ENCODE data around the gene CNTN3.

Gene CNTN3

DNA sequence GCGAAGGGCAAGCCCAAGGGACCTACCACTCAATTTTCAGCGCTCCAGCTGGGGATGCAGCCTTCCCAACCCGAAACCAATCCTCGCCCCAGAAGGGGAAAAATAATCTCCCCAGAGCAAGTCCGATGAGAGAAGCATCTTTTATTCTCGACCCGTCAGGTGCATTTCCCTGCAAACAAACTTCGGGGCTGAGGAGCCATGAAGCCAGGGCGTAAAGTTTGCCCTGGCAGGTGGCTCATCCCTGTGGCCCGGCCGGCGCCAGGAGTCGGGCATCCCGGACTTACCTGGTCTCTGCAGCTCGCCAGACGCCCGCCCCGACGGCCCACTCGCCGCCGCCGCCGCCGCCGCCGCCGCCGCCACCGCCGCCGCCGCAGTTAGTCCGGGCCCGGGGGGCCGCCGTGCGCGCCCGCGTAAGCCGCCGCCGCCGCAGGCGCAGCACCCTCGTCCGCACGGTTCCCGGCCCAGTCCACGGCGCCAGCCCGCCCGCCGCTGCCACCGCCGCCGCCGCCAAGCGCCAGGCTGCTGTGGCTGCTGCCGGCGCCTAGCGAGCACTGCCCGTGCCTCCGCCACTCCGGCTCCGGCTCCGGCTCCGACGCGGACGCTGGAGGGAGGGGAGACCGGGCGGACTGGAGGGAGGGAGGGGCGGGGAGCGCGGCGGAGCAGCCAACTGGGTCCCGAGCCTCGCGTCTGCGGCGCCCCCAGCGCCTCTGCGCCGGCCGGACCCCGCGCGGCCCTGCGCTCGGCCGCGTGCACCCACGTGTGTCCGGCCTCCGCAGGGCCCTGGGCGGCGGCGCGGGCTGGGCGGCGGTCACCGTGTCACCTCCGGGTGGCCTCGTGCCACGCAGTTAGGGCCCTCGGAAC lies at the start of gene CNTN3:
Gene CNTN3 (minus strand): TSS at position 553 of the 861 bp plus-strand sequence. CDS start 93,547 bp downstream, outside the sequence.
- TF ChIP-seq GATA2 (IDR thresholded peaks at IDR 0.05; ENCODE audit: low read depth, low read length) (no peak), GATA3 (IDR thresholded peaks at IDR 0.05; ENCODE audit: low read depth, low read length) (no peak)

- TF ChIP-seq GATA3 (IDR thresholded peaks at IDR 0.05; ENCODE audit: low read depth, low read length), result no peak
- no peak for TF ChIP-seq GATA2 (IDR thresholded peaks at IDR 0.05; ENCODE audit: low read depth, low read length)
Observed at GRCh38 chr3:74663178-74663577, 48.7 kb upstream of the CNTN3 start.

DNA sequence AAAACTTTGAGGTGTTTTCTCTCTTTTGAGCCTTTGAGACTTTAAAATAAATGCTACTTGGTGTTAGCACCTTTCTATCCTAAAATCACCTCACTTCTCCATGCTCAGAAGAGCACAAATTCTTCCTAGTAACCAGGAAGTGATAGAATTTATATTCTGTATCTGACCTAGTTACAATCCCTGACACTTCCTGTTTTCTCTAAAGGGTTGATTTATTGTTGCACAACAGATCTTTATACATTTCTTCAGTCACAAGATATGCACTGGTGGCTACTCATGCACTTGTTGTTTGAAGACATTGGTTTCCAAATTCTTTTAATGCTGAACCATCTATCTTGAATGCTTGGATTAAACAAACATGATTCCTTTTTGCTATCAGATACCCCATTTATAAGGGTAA lies 47.2 kb upstream of the CNTN3 start:
- TF ChIP-seq GATA3 (IDR thresholded peaks at IDR 0.05; ENCODE audit: low read depth, low read length) (no peak), GATA2 (IDR thresholded peaks at IDR 0.05; ENCODE audit: low read depth, low read length) (no peak)

DNA sequence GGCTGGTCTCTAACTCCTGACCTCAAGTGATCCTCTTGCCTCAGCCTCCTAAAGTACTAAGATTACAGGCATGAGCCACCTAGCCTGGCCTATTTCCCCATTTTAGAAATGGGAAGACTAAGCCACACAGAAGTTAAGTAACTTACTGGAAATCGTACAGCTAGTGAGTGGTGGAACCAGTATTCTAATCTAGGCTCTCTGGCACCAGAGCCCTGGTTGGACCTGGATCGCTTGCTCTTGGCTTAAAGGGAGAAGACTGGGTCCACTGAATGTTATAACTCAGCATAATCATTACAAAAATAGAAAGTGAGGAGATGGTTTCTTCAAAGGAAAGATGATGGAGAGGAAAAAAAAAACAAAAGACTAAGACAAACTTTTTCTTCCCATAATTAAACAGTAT lies 37.4 kb upstream of the CNTN3 start:
- no peak for TF ChIP-seq GATA3 (IDR thresholded peaks at IDR 0.05; ENCODE audit: low read depth, low read length)
- TF ChIP-seq GATA2 (IDR thresholded peaks at IDR 0.05; ENCODE audit: low read depth, low read length), result no peak

GRCh38 chr3:74651292-74651691 lies 36.8 kb upstream of the CNTN3 start:
- TF ChIP-seq GATA3 (IDR thresholded peaks at IDR 0.05; ENCODE audit: low read depth, low read length) (no peak), GATA2 (IDR thresholded peaks at IDR 0.05; ENCODE audit: low read depth, low read length) (no peak)

DNA sequence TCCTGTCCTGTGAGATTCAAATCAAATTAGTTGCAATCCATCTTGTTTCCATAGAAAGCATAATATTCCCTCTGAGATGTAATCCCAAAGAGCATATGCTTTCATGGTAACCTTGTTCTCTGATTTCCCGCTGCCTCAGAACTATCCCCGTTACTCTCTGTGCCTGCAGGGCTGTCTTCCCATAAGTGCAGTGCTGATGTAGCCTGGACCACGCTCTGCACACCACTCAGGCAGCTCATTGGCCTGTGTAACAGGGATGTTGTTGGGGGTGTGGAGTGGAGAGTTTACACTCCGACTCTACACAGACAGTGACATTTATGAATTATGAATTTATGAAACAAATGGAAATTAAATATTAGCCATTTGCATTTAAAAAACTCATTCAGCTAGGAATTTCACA lies 33.6 kb upstream of the CNTN3 start:
- no peak for TF ChIP-seq GATA2 (IDR thresholded peaks at IDR 0.05; ENCODE audit: low read depth, low read length)

GRCh38 chr3:74646094-74646493 lies 31.6 kb upstream of the CNTN3 start:
- TF ChIP-seq GATA3 (IDR thresholded peaks at IDR 0.05; ENCODE audit: low read depth, low read length) (no peak), GATA2 (IDR thresholded peaks at IDR 0.05; ENCODE audit: low read depth, low read length) (no peak)

DNA sequence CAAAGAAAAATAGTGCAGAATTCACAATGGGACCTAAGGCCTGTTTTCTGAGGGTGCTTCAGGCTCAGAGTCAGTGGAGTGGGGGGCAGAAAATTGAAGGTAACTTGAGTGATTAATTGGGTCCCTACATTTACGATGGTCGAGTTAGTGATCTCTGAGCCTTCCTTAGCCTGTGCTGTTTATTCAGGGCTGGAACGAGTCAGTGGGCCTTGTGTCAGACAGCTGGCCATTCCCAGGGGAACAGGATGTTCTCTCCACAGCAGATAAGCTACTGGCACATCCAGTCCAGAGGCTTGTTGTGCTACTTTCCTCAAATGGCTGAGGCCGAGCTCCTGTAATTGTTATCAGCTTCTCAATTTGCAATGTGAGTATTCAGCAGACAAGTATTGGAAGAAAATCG lies 29.2 kb upstream of the CNTN3 start:
- TF ChIP-seq GATA2 (IDR thresholded peaks at IDR 0.05; ENCODE audit: low read depth, low read length), result peak; percentile 80
- TF ChIP-seq GATA3 (IDR thresholded peaks at IDR 0.05; ENCODE audit: low read depth, low read length), result no peak

GRCh38 chr3:74642876-74643275 lies 28.4 kb upstream of the CNTN3 start:
- TF ChIP-seq GATA3 (IDR thresholded peaks at IDR 0.05; ENCODE audit: low read depth, low read length) (no peak), GATA2 (IDR thresholded peaks at IDR 0.05; ENCODE audit: low read depth, low read length) (no peak)

GRCh38 chr3:74640211-74640610 lies 25.8 kb upstream of the CNTN3 start:
- TF ChIP-seq GATA2 (IDR thresholded peaks at IDR 0.05; ENCODE audit: low read depth, low read length), result no peak
- no peak for TF ChIP-seq GATA3 (IDR thresholded peaks at IDR 0.05; ENCODE audit: low read depth, low read length)

DNA sequence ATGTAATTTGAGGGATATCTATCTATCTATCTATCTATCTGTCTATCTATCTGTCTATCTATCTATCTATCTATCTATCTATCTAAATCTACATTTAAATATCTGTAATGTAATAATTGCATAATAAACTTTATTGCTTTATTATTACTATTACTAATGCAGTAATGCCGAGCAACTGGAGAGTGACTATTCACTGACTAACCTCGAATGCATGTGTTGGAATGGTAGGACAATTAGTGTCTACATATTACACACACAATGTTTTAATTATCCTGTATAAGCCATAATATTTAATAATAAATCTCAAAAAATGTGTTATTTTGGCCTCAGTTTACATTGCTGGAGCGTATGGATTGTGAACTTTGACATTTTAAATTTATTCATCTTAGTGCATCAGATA lies 25.2 kb upstream of the CNTN3 start:
- TF ChIP-seq GATA3 (IDR thresholded peaks at IDR 0.05; ENCODE audit: low read depth, low read length) (no peak), GATA2 (IDR thresholded peaks at IDR 0.05; ENCODE audit: low read depth, low read length) (no peak)

GRCh38 chr3:74636981-74637380 lies 22.5 kb upstream of the CNTN3 start:
- no peak for TF ChIP-seq GATA2 (IDR thresholded peaks at IDR 0.05; ENCODE audit: low read depth, low read length)

DNA sequence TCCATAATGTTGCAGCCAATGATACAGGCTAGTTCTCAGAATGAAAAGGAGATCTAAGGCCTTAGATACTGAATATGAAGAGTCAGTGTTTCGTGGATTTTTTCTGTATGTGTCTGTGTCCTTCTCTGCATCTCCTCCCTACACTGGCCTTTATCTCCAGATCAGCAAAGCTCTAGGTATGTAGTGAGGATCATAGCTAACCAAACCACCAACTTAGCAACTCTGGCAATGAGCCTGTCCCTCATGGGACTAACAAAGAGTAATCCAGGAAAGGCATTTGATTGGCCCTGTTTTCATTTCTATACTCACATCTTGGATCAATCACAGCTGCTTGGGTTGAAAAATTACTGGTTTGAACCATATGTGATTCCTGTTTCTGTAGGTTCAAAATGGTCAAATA lies 18.6 kb upstream of the CNTN3 start:
- TF ChIP-seq GATA2 (IDR thresholded peaks at IDR 0.05; ENCODE audit: low read depth, low read length) (no peak), GATA3 (IDR thresholded peaks at IDR 0.05; ENCODE audit: low read depth, low read length) (no peak)

GRCh38 chr3:74631351-74632140 lies 17.1 kb upstream of the CNTN3 start:
- TF ChIP-seq GATA3 (IDR thresholded peaks at IDR 0.05; ENCODE audit: low read depth, low read length), result no peak
- no peak for TF ChIP-seq GATA2 (IDR thresholded peaks at IDR 0.05; ENCODE audit: low read depth, low read length)

DNA sequence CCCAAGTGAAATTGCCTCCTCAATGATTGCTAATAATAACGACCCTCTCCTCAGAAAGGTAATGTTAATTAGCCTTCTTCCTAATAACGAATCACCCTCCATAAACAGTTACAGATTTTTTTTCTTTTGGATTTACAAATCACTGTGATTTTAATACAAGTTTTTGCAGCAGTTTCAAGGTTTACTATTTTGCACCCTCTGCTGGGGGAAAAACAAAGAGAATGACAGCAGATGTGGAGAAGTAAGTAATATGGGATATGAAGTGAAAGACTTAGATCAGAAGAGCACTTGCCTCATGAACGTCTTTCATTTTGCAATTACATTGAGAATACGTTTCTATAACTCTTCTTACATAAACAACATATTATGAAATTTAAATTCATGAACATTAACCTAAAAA lies 16.1 kb upstream of the CNTN3 start:
- TF ChIP-seq GATA2 (IDR thresholded peaks at IDR 0.05; ENCODE audit: low read depth, low read length) (no peak), GATA3 (IDR thresholded peaks at IDR 0.05; ENCODE audit: low read depth, low read length) (no peak)
